Left ventricle myocardium inferior (tissue), 1 donor: ENCODE data around the gene GPX5. TPM values are rescaled to one million over a fixed set of nuclear protein-coding genes. Genes with fewer than 3 reads are reported as not detected.

ENCODE experiments used
- DNase-seq: peaks from one replicate; pipeline ENCODE4 v3.0.0-alpha.2; 2020
- H3K27ac ChIP-seq: fragments of 200-600 bp; replicated peaks from 2 replicates; pipeline ENCODE4 v1.8.0; 2021
- H3K27me3 ChIP-seq: fragments of 200-600 bp; 2 replicates; pipeline ENCODE4 v1.8.0; 2021; ENCODE audit warnings: low read depth
- H3K36me3 ChIP-seq: fragments of 200-600 bp; 2 replicates; pipeline ENCODE4 v1.8.0; 2021
- H3K4me1 ChIP-seq: fragments of 200-600 bp; 2 replicates; pipeline ENCODE4 v1.8.0; 2021
- H3K4me3 ChIP-seq: fragments of 200-600 bp; 2 replicates; pipeline ENCODE4 v1.8.0; 2021; ENCODE audit warnings: mild to moderate bottlenecking, moderate library complexity
- H3K9me3 ChIP-seq: fragments of 200-600 bp; replicated peaks from 2 replicates; pipeline ENCODE4 v1.8.0; 2021
- CTCF ChIP-seq: fragments of 200-600 bp; IDR thresholded peaks from 2 replicates; pipeline ENCODE4 v1.8.0; 2021; ENCODE audit warnings: antibody characterized with exemption, mild to moderate bottlenecking, borderline replicate concordance
- intact Hi-C: fragments of 100-400 bp; cut with micrococcal nuclease; formaldehyde crosslinking; loops from one replicate; pipeline ENCODE4 v1.11.0; 2022
- total RNA-seq: library from RNA; stranded (reverse); fragmentation: NEBNext Ultra II Directional; extraction: Animal tissue kit (Norgen Biotek cat#: 25700); gene quantifications from one replicate; pipeline ENCODE4 v1.2.1, GENCODE V29; 2021
- donor health status: DM: no; HTN: yes; CAD: no; lungs with severe emphysema.

Gene GPX5
- total RNA-seq, 1 donor from 2014 or later: not detected

GRCh38 chr6:28522594-28523240 is 3.0 kb upstream of the GPX5 start:
- Histone ChIP-seq H3K36me3 (no peaks in the 10 kb centered on the region), H3K4me3 (no peak overlapping the region), H3K9me3 (no peaks in the 10 kb centered on the region), H3K27me3 (peaks cover 84% of the 10 kb centered on the region), H3K27ac (no peak overlapping the region), H3K4me1 (no peaks in the 10 kb centered on the region)
- no peak for DNase-seq
- TF ChIP-seq CTCF: no peak
- intact Hi-C loops: no loop called here

- no peak overlapping the region for H3K4me3 ChIP-seq
- H3K27me3 ChIP-seq: peaks cover 83% of the 10 kb centered on the region
- intact Hi-C loops: no loop called here
- no peak overlapping the region for H3K27ac ChIP-seq
- no peaks in the 10 kb centered on the region for H3K36me3 ChIP-seq
- no peaks in the 10 kb centered on the region for H3K9me3 ChIP-seq
- no peaks in the 10 kb centered on the region for H3K4me1 ChIP-seq
- DNase-seq: no peak
- no peak for TF ChIP-seq CTCF
Measured at GRCh38 chr6:28523241-28523622, 2.4 kb upstream of the GPX5 start.

GRCh38 chr6:28530777-28531176 is 5.1 kb downstream of the GPX5 start:
- no peak for TF ChIP-seq CTCF
- intact Hi-C loops: no loop called here
- Histone ChIP-seq H3K36me3 (no peaks in the 10 kb centered on the region), H3K27ac (no peak overlapping the region), H3K9me3 (no peaks in the 10 kb centered on the region), H3K4me1 (no peaks in the 10 kb centered on the region), H3K4me3 (no peak overlapping the region), H3K27me3 (peaks cover 91% of the 10 kb centered on the region)
- no peak for DNase-seq

GRCh38 chr6:28531479-28532128 is 5.9 kb downstream of the GPX5 start:
- intact Hi-C loops: no loop called here

GRCh38 chr6:28534306-28534705 is 8.6 kb downstream of the GPX5 start:
- H3K27ac ChIP-seq: no peak overlapping the region
- H3K4me1 ChIP-seq: no peaks in the 10 kb centered on the region
- H3K9me3 ChIP-seq: no peaks in the 10 kb centered on the region
- no peak for DNase-seq
- H3K4me3 ChIP-seq: no peak overlapping the region
- no peak for TF ChIP-seq CTCF
- H3K27me3 ChIP-seq: peaks cover 96% of the 10 kb centered on the region
- intact Hi-C loops: no loop called here
- H3K36me3 ChIP-seq: no peaks in the 10 kb centered on the region

More at GRCh38 chr6:28531479-28532128, 5.9 kb downstream of the GPX5 start:
- DNase-seq: no peak
- Histone ChIP-seq H3K27ac (no peak overlapping the region), H3K27me3 (peaks cover 91% of the 10 kb centered on the region), H3K4me1 (no peaks in the 10 kb centered on the region), H3K9me3 (no peaks in the 10 kb centered on the region), H3K36me3 (no peaks in the 10 kb centered on the region), H3K4me3 (no peak overlapping the region)
- no peak for TF ChIP-seq CTCF
